Suppressor macrophage treated with lipopolysaccharide for 4 hours (primary cell): Measurements from ENCODE around the gene SKAP1.
"Not testable (repeated sequence)": the region's sequence is repeated elsewhere in the genome, so short reads cannot be mapped to it uniquely, and the experiment has no call there.

Source experiments
- DNase-seq: peaks from one replicate; pipeline ENCODE4 v3.0.0-alpha.2; 2020

SKAP1 gene

DNA sequence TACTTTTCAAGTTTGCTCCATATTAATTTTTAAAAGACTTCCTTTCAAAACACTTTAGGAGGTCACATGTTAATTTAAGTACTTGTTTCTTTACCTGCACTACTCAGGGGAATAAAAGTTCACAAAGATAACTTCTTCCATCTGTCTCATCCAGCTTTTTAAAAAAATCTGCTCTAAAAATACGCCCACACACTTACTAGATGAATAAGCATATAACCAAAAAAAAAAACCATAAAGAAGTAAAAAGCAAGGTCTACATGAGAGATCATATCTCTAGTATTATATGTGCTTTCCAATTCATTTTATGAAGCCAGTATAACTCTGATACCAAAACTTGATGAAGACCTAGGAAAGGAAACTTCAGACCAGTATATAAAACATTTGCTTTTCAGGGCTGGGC, 17.2 kb downstream of the SKAP1 start:
- DNase-seq: no peak

DNA sequence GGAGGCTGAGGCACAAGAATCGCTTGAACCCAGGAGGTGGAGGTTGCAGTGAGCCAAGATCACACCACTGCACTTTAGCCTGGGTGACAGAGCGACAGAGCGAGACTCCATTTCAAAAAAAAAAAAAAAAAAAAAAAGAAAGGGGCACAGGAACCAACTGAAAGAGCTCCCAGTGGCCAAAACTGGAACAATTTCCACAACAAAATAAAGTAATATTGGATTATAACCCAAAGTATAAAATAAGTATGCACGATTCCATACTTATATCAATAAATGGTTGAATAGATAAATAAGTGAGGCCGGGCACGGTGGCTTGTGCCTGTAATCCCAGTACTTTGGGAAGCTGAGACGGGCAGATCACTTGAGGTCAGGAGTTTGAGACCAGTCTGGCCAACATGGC, 19.2 kb downstream of the SKAP1 start:
- not testable (repeated sequence) for DNase-seq

DNA sequence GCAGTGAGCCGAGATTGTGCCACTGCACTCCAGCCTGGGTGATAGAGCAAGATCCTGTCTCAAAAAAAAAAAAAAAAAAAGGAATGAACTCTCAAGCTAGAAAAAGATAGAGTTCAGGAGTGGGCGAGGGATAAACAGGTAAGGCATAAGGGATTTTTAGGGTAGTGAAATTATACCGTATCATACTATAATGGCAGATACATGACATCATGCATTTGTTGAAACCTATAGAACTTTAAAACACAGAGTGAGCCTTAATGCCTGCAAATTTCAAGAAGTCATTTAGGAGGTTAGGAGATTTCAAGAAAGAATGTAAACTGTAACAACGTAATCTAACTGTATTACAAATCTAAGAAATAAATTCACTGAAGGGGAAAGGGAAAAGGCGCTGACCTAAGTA, 20.4 kb downstream of the SKAP1 start:
- no peak for DNase-seq

DNA sequence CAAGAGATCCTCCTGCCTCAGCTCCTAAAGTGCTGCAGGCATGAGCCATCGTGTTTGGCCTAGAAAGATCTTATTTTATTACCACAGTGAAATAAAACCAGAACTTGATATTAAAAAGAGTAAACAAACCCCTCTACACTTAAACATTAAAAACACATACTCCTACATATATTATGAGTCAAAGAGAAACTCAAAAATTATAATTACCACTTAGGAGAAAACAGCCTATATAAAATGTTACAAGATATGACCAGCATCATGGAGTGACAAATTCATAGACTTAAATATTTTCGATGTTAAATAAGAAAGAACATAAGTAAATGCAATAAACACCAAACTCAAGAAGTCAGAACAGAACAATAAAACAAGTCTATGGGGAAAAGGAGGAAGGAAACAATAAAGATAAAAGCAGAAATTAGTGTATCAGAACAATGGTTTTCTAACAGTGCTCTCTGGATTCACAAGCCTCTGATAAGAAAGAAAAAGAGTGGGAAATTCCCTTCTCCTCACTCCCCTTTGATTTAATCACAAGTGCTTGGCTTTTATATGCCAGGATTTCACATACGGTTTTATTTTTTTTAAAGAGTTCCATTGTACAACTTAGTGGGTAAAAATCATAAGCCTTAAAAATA, 23.0 kb downstream of the SKAP1 start:
- no peak for DNase-seq

DNA sequence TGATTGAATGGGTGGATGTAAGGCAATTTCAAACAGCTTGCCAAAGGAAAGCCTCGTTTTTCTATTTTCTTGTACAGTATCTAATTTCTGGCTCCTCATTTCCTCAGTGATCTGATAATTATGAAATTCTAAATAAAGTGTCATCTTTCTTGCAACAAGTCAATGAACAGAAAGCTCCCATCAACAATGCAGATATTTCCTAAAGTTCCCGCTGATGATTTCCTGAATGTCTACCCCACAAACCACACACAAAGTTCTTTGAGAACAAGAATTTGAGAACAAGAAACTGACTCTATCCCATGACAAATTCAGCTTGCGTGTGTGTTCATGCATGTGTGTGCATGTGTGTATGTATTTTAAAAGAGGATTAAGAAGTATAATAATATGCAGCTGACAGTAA, 35.2 kb downstream of the SKAP1 start:
- DNase-seq: no peak

DNA sequence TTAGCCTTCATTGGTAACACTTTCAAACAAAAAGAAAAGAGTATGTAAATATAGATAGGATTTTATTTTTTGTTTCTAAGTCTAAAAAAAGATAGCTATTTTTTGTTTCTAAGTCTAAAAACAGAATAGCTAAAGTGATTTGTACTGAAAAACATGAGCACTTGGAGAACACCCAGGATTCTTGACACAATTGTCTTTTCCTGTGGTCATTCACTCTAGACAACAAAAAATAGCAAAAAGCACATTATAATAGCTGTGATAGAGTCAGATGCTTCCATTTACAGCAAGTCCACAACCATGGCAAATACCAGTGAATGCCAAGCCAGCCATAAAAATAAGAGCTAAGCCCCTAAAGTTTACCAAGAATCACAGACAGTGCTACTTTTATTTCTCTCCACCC, 36.7 kb downstream of the SKAP1 start:
- DNase-seq: no peak

DNA sequence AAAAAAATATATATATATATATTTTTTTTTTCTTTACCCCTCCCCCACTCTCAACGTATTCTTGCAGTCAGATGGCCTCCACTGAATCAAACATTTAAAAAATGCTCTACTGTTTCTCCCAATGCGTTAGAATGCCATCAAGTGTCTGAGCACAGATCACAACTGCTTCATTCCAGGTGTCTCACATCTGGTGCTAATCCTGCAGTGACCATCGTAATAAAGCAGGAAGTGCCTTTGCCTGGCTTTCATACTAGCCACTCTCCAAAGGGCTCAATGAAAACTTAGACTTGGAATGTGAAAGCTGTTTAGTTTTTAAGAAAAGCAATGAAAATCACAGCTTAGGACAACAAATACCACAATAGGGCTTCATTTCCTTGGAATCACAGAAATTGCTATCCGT, 37.2 kb downstream of the SKAP1 start:
- no peak for DNase-seq

DNA sequence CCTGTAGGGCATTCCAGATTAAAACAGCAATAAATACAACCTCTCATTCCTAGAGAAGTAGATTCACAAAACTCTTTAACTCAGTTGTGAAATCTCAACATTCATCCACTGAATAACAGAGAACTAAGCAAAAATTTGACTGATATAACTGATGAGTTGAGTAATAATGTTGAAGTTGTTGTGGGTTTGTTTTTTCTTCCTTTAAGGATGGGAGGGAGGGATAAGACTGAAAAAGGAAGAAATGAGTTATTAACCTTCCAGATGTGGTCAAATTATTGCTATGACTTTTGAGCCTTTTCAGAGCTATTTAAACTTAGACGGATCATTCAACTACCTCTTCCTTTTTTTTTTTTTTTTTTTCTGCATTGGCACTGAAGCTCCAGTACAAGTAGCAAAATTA, 38.6 kb downstream of the SKAP1 start:
- DNase-seq: peak; percentile 0

DNA sequence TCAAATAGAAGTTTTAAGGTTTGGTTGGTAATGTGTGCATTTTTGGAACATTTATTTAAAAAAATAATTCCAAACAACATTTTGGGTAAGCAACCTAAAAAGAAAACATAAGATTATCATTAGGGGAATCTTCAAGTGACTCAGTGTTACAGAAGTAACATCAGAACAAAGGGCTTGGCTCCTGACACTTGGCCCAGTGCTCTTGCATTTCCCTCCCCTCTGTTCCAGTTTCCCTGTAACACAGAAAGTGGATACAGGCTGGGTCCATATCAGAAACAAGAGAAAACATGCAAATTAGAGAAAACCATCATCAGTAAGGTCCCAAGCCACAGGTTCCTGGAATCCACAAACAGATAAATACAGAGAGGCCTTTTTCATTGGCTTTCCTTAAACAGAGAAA, 40.1 kb downstream of the SKAP1 start:
- no peak for DNase-seq

DNA sequence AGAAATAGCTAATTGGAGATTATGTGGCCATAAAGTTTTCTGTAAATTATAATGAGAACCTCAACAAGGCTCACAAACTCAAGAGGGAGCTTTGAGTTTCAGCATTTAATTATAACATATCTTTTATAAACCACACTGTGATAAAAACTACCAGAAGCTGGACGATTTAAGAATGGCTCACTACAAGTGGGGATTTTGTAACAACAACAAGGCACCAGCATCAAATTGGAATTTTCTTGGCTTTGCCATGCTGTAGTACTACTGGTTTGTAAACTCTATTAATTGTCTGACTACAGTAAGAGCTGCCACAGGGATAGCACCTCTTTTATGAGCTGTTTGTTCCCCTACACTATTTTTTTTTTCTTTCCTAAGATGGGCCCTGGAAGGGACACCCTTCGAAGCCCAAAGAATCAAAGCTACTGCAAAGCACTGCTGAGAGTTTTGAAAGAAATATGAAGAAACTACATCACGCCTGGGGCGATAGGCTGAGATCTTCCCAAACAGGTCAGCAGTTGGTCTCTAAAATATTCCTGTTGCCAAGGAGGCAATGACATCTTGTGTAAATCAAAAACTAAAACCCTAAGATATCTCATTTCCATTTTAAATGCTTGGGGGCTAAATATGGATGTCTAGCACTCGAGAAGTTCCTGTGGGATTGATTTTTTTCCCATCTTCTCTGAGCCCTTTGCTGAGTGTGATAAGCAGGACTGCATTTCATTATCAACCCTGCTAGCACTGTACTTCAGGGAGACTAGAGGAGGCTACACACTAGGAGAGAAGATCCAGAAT, 40.9 kb downstream of the SKAP1 start:
- no peak for DNase-seq

DNA sequence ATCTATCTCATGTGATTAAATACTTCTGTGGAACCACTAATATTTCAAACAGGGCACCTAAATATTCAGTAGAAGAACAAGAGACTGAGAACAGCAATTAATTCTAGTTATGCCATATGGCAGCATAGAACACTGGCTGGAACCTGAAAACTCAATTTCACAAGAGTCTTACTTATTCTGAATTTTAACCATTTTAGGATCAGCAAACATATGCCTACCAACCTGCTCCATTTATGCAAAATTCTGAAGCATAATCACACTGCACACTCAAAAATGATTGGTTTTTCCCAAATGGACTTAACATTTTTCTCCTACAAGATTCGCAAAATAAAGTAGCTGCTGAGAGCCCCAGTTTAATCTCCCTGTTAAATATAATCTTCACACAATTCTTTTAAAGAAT, 43.2 kb downstream of the SKAP1 start:
- DNase-seq: no peak

DNA sequence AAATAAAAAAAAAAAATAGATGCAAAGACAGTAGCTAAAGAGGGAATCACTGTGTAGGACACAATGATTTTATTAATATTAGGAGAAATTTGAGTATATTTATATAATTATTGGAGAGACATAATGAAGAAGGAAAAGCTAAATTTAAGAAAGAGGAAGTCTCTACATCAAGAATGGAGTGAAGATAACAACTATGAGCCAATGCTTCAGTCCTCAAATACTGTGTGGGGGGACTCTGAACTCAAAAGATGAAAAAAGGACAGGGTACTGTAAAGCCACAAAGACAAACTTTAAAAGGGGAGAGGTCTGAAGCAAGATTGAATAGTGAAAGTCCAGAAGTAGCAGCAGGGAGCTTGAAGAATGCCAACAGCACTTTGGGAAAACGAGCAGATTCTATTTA, 44.7 kb downstream of the SKAP1 start:
- DNase-seq: no peak

DNA sequence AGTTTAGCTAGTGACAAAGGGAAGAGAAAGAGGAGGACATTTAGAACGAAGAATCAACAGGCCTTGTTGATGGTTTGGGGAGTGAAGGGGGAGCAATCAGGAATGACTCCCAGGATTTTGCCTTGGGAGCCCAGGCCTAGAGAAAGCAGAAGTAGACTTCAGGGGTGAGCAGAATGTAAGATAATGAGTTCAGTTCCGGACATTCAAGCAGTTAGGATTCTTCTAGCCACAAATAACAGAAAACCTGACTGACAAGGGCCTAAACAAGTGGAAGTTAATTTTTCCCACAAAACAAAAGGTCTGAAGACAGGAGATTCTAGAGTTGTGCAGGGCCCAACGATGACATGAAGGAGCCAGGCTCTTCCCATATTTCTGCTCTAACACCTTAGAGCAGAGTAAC, 45.9 kb downstream of the SKAP1 start:
- DNase-seq: no peak

DNA sequence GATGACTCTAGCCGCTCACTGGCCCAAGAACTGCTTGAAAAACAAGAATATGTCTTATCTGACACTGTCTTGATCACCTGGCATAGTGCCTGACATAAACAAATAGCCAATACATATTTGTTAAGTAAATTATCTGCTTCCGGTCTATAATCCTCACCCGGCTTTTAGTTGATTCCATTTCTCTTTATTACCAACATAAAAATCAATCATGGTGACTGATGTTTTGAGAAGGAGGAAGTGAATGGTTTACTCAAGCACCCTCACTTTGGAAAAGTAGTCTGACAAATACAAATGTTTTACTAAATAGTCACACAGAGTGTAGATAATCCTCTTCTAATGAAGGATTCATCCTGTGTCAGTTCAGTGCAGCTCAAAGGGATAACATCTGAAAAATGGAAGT, 47.0 kb downstream of the SKAP1 start:
- DNase-seq: no peak

DNA sequence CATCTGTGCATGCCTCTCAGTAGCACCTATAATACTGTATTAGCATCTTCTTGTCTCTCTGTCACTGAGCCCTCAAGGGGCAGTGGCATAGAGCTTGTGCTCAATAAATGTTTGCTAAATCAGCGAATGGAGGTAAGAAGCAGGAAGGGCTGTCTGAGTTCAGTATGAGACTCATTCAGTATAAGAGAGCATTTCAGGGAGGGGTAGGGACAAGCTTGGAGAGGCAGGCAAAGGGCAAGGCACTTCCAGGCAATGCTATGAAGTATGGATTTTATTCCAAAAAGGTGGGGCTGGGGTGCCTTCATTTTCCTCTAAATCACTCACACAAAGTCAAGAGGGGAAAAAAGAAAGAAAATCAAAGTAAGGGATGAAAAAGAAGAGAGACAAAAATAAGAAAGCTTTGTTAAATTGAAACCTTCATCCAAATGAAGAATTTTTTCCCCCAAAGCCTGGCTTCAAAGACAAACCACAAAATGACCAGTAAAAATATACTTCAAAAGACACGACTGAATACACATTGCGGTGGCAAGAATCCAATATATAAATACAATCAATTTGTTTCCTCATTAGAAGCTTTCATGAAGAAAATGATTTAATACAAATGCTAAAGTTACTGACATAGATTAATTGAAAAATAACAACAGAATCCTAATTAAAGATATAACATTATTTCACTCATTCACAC, 51.2 kb downstream of the SKAP1 start:
- no peak for DNase-seq

DNA sequence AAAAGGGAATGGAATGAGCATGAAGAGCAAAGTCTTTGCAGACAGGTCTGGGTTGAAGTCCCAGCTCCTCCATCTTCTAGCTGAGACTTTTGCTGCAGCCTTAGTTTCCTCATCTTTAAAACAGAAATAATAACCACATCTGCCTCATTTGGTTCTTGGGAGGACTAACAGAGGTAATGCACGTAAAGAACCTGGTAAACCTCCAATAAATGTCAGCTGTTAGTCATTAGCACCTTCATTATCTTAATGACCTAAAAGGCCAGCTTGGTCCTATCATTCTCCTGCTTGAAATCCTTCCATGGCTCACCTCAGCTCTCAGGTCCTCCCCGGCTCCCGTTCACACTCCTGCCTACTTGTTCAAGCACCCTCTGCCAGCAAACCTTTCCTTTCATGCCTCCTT, 51.8 kb downstream of the SKAP1 start:
- DNase-seq: no peak

DNA sequence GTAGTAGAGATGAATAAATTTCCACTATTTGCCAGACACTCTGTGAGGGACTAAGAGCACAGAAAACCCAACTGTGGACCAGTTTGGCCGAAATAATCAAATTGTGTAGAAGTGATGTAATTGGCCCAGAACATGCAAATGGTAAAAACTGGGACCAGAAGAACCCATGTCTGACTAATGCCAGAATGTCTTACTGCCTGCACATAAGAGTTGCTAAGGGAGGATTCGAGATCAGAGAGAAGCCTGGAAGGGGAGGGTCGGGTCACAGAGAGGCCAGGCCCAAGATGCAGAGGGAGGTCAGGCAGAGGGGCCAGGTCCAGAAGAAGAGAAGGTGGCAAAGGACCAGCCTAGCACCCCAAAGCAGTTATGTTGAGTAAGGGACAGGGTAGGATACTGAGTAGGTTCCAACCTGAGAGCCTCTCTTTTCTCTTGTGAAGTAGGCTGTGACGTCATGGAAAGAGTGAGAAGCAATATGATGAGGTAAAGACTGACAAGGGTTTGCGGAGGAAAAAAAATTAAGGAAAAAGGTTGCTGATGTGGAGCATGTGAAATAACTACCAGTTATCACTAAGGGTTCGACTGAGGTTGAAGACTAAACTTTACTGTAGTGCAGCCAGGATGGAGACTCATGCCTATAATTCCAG, 53.2 kb downstream of the SKAP1 start:
- DNase-seq: no peak

DNA sequence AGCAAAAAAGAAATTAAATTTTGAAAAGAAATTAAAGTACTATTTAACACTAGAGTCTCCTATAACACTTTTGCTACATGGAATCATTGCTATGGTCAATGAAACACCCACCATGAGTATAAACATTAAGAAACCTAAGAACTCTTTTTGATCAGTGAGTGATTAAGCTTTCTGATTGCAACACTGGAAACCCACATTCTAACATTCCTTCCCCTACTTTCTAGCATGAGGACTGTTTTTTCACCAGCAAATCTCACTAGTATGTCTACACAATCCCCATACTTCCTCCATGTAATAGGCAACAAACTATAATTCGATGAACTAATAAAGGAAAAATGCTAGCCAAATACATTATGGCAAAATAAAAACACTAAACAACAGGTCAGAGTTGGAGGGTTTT, 54.7 kb downstream of the SKAP1 start:
- DNase-seq: peak; percentile 1

DNA sequence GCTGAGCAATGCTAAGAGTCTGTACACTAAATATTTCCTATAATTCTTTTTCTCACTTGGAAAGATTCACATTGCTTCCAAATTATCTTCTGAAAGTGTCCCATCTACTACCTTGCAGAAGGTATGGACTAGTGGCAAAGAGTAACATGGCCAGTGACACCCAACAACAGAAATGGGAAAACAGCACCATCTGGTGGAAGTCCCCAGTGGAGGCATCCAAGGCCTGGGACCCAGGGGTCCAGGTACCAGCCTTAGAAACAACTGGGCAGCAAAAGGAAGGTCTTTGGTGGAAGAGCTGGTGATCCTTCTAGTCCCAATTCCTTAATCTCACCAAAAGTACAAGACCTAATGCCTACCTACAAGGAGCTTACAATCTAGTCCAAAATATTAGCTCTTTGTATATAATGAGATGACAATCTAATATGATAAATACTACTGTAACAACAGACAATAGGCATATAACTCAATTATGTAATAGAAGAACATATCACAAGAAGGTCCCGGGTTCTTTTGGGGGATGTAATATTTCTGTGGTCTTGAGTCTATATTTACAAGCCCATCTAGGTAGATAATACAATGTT, 55.3 kb downstream of the SKAP1 start:
- peak; percentile 38 for DNase-seq

DNA sequence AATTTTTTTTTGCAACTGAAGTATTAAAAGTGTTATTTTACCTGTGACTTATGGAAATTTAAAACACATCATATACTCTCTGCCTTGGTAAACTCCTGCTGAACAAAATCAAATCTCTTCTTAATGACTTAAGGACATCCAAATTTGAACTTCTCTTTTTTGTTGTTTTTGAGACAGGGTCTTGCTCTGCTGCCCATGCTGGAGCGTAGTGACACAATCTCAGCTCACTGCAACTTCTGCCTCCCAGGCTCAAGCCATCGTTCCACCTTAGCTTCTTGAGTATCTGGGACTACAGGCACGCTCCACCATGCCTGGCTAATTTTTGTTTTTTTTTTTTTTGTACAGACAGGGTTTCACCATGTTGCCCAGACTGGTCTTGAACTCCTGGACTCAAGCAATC, 56.1 kb downstream of the SKAP1 start:
- DNase-seq: no peak

DNA sequence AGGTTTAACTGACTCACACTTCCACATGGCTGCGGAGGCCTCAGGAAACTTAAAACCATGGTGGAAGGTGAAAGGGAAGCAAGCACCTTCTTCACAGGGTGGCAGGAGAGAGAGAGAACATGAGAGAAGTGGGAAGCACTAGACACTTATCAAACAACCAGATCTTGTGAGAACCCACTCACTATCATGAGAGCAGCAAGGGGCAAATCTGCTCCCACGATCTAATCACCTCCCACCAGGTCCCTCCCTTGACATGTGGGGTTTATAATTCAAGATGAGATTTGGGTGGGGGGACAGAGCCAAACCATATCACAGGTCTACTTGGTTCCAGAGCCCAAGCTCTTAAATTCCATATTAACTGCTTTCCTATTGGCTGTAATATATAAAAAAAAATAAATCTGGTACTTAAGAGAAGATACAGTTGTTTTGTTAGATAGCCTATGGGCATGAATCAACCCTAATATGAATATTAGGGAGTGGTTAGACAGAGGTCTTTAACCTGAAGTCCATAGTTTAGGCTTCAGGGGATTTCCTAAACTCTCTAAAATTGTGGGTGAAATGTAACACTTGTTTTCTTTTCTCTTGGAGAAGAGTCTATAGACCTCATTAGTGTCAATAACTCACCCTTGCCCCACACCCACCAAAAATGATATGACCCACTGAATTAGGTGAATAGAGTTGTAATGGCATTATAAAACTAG, 56.7 kb downstream of the SKAP1 start:
- DNase-seq: no peak

DNA sequence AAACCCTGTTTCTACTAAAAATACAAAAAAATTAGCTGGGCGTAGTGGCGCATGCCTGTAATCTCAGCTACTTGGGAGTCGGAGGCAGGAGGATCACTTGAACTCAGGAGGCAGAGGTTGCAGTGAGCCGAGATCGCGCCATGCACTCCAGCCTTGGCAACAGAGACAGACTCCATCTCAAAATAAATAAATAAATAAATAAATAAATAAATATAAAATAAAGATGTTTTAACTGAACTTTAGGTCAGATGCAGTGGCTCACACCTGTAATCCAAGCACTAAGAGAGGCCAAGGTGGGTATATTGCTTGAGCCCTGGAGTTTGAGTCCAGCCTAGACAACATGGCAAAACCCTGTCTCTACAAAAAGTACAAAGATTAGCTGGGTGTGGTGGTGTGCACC, 61.0 kb downstream of the SKAP1 start:
- DNase-seq: not testable (repeated sequence)
